Measurements from ENCODE around the gene FAF1. TPM values are rescaled to one million over a fixed set of nuclear protein-coding genes. Genes with fewer than 3 reads are reported as not detected.

The FAF1 gene
- total RNA-seq, 1 experiment from 2014 or later: 73.2 TPM

- Histone ChIP-seq H3K4me2 (ENCODE audit: low read length) (no peak overlapping the region), H3K27me3 (ENCODE audit: insufficient read depth, low read length) (no peaks in the 10 kb centered on the region), H3K79me2 (ENCODE audit: insufficient read depth, low read length) (peaks cover 77% of the 10 kb centered on the region), H4K20me1 (ENCODE audit: insufficient read depth) (peaks cover 10% of the 10 kb centered on the region; the same call in 1 of the 2 replicates), H3K27ac (ENCODE audit: low read depth, low read length) (no peak overlapping the region), H2AFZ (ENCODE audit: low read depth, low read length, poor library complexity, severe bottlenecking) (no peak overlapping the region), H3K36me3 (ENCODE audit: control insufficient read depth in 1 of 2, insufficient read depth in 2 of 2, low read length in 2 of 2) (no peaks in the 10 kb centered on the region), H3K4me1 (ENCODE audit: control insufficient read depth in 1 of 2, insufficient read depth in 2 of 2, low read length in 2 of 2) (no peaks in the 10 kb centered on the region), H3K9me3 (ENCODE audit: control insufficient read depth in 1 of 2, insufficient read depth in 1 of 2, low read depth in 1 of 2, low read length in 2 of 2) (peaks cover 0 to 4% of the 10 kb centered on the region in 2 experiments; a peak in 1 of 4 replicates), H3K9me2 (ENCODE audit: insufficient read depth) (no peaks in the 10 kb centered on the region), H3K9ac (ENCODE audit: low read length) (no peak overlapping the region), H3K4me3 (replicated peaks in 1 of 2; ENCODE audit: low read depth in 1 of 2, low read length in 2 of 2) (no peak overlapping the region)
- RAD21 ChIA-PET (ENCODE audit: low non-redundant PET in 1 of 2, low total read pairs in 2 of 2, uncharacterized antibody in 2 of 2, unreplicated experiment in 2 of 2): no interaction called here
- TF ChIP-seq ZBTB33 (IDR thresholded peaks at IDR 0.05; ENCODE audit: extremely low read depth, insufficient replicate concordance, low read length): no peak
- TF ChIP-seq ELF1 (IDR thresholded peaks at IDR 0.05; ENCODE audit: borderline replicate concordance, low read depth): no peak
- no peak for TF ChIP-seq SIN3A (IDR thresholded peaks at IDR 0.05; ENCODE audit: low read depth)
- TF ChIP-seq FOSL1 (IDR thresholded peaks at IDR 0.05; ENCODE audit: low read depth): no peak
- TF ChIP-seq ZNF274 (IDR thresholded peaks at IDR 0.05; ENCODE audit: low read depth, low read length): no peak
- TF ChIP-seq POLR2A (IDR thresholded peaks at IDR 0.05; ENCODE audit: borderline replicate concordance, extremely low read depth, insufficient read depth, insufficient read length): no peak
- intact Hi-C loops (cut with micrococcal nuclease): no loop called here
- DNase-seq (ENCODE audit: low read depth, low spot score): no peak
- CTCF ChIA-PET: no interaction called here
- no TSS peak for BruUV-seq (replicated peaks)
- POLR2A ChIA-PET: no interaction called here
- no peak for ATAC-seq
Observed at GRCh38 chr1:50859657-50860056, 100.4 kb downstream of the FAF1 start.

GRCh38 chr1:50858761-50859160 is 101.3 kb downstream of the FAF1 start:
- Histone ChIP-seq H3K4me2 (ENCODE audit: low read length) (no peak overlapping the region), H2AFZ (ENCODE audit: low read depth, low read length, poor library complexity, severe bottlenecking) (no peak overlapping the region), H3K9ac (ENCODE audit: low read length) (no peak overlapping the region), H3K79me2 (ENCODE audit: insufficient read depth, low read length) (peaks cover 77% of the 10 kb centered on the region), H3K9me3 (ENCODE audit: control insufficient read depth in 1 of 2, insufficient read depth in 1 of 2, low read depth in 1 of 2, low read length in 2 of 2) (peaks cover 0 to 4% of the 10 kb centered on the region in 2 experiments; a peak in 1 of 4 replicates), H3K36me3 (ENCODE audit: control insufficient read depth in 1 of 2, insufficient read depth in 2 of 2, low read length in 2 of 2) (no peaks in the 10 kb centered on the region), H3K4me1 (ENCODE audit: control insufficient read depth in 1 of 2, insufficient read depth in 2 of 2, low read length in 2 of 2) (no peaks in the 10 kb centered on the region), H3K4me3 (replicated peaks in 1 of 2; ENCODE audit: low read depth in 1 of 2, low read length in 2 of 2) (no peak overlapping the region), H3K27ac (ENCODE audit: low read depth, low read length) (no peak overlapping the region), H4K20me1 (ENCODE audit: insufficient read depth) (peaks cover 10% of the 10 kb centered on the region; the same call in 1 of the 2 replicates), H3K9me2 (ENCODE audit: insufficient read depth) (no peaks in the 10 kb centered on the region), H3K27me3 (ENCODE audit: insufficient read depth, low read length) (no peaks in the 10 kb centered on the region)
- DNase-seq (ENCODE audit: low read depth, low spot score): no peak
- no TSS peak for BruUV-seq (replicated peaks)
- intact Hi-C loops (cut with micrococcal nuclease): no loop called here
- ChIA-PET POLR2A (no interaction called here), RAD21 (ENCODE audit: low non-redundant PET in 1 of 2, low total read pairs in 2 of 2, uncharacterized antibody in 2 of 2, unreplicated experiment in 2 of 2) (no interaction called here), CTCF (interaction anchor here (2.4 kb wide), 1 partner anchor 15 kb away, joined by 18 read pairs; no protein-coding TSS in a partner anchor)
- TF ChIP-seq REST (IDR thresholded peaks at IDR 0.05; ENCODE audit: low read depth) (no peak), POLR2AphosphoS5 (IDR thresholded peaks at IDR 0.05; ENCODE audit: low read depth, low read length) (no peak), YY1 (IDR thresholded peaks at IDR 0.05; ENCODE audit: extremely low read depth, insufficient replicate concordance, low read depth, low read length) (no peak), EZH2phosphoT487 (IDR thresholded peaks at IDR 0.05; ENCODE audit: borderline replicate concordance) (no peak)
- no peak for ATAC-seq
